ENCODE results near the gene ASCL4. TPM values are rescaled to one million over a fixed set of nuclear protein-coding genes. Genes with fewer than 3 reads are reported as not detected.

ASCL4 gene
- total RNA-seq, 3 donors from 2014 or later: 0.16 TPM; not detected in 2

GRCh38 chr12:107759410-107759809 is 15.1 kb upstream of the ASCL4 start:
- TF ChIP-seq POLR2A (IDR thresholded peaks at IDR 0.05) (no peak), CTCF (IDR thresholded peaks at IDR 0.05) (no peak), POLR2AphosphoS5 (IDR thresholded peaks at IDR 0.05) (no peak)
- Histone ChIP-seq H3K27me3 (no peaks in the 10 kb centered on the region), H3K36me3 (peaks cover 5% of the 10 kb centered on the region), H3K4me3 (peak overlapping the region; percentile 82 to 93 (median 92)), H3K9me3 (no peaks in the 10 kb centered on the region), H3K27ac (no peak overlapping the region), H3K4me1 (no peaks in the 10 kb centered on the region)
- intact Hi-C loops (cut with DNase I; ENCODE audit: low total_unique reads): no loop called here
- no peak for DNase-seq (ENCODE audit: low spot score in 2 of 2)

GRCh38 chr12:107760207-107760808 is 14.2 kb upstream of the ASCL4 start:
- TF ChIP-seq CTCF (IDR thresholded peaks at IDR 0.05) (no peak), POLR2A (IDR thresholded peaks at IDR 0.05) (no peak), POLR2AphosphoS5 (IDR thresholded peaks at IDR 0.05) (no peak)
- no peaks in the 10 kb centered on the region for H3K4me1 ChIP-seq
- peaks cover under 1% of the 10 kb centered on the region for H3K36me3 ChIP-seq
- no peaks in the 10 kb centered on the region for H3K9me3 ChIP-seq
- H3K27me3 ChIP-seq: no peaks in the 10 kb centered on the region
- peak in 1 of 2 donors; percentile 18 for DNase-seq (ENCODE audit: low spot score in 2 of 2)
- intact Hi-C loops (cut with DNase I; ENCODE audit: low total_unique reads): no loop called here
- peak overlapping the region; percentile 82 to 93 (median 92) for H3K4me3 ChIP-seq
- peak overlapping the region; percentile 80 to 91 for H3K27ac ChIP-seq

- no peaks in the 10 kb centered on the region for H3K9me3 ChIP-seq
- peak within 1 kb of the TSS; percentile 82 to 93 (median 92) for H3K4me3 ChIP-seq
- no peaks in the 10 kb centered on the region for H3K4me1 ChIP-seq
- no peaks in the 10 kb centered on the region for H3K36me3 ChIP-seq
- no peaks in the 10 kb centered on the region for H3K27me3 ChIP-seq
- intact Hi-C loops (cut with DNase I; ENCODE audit: low total_unique reads): no loop called here
- peak within 1 kb of the TSS; percentile 80 to 91 for H3K27ac ChIP-seq
- peak; percentile 89 to 92 for DNase-seq (ENCODE audit: low spot score in 2 of 2)
- no peak for TF ChIP-seq CTCF (IDR thresholded peaks at IDR 0.05)
- TF ChIP-seq POLR2AphosphoS5 (IDR thresholded peaks at IDR 0.05): peak; percentile 40 to 83 (median 79)
Observed at GRCh38 chr12:107760809-107761501, 13.5 kb upstream of the ASCL4 start, which contains the start of gene PRDM4. TSS of gene PRDM4 (minus strand) at chr12:107761137. CDS start at chr12:107760515, 622 bp downstream.

- Histone ChIP-seq H3K4me1 (no peaks in the 10 kb centered on the region), H3K27ac (peak overlapping the region; percentile 80 to 91), H3K36me3 (no peaks in the 10 kb centered on the region), H3K4me3 (peak overlapping the region; percentile 82 to 93 (median 92)), H3K27me3 (no peaks in the 10 kb centered on the region), H3K9me3 (no peaks in the 10 kb centered on the region)
- intact Hi-C loops (cut with DNase I; ENCODE audit: low total_unique reads): no loop called here
- no peak for TF ChIP-seq POLR2AphosphoS5 (IDR thresholded peaks at IDR 0.05)
- TF ChIP-seq CTCF (IDR thresholded peaks at IDR 0.05): no peak
- TF ChIP-seq POLR2A (IDR thresholded peaks at IDR 0.05): no peak
- no peak for DNase-seq (ENCODE audit: low spot score in 2 of 2)
Observed at GRCh38 chr12:107761502-107761904, 13.0 kb upstream of the ASCL4 start.

- intact Hi-C loops (cut with DNase I; ENCODE audit: low total_unique reads): no loop called here
- DNase-seq (ENCODE audit: low spot score in 2 of 2): no peak
- Histone ChIP-seq H3K4me1 (no peaks in the 10 kb centered on the region), H3K27ac (no peak overlapping the region), H3K36me3 (no peaks in the 10 kb centered on the region), H3K27me3 (no peaks in the 10 kb centered on the region), H3K4me3 (no peak overlapping the region), H3K9me3 (no peaks in the 10 kb centered on the region)
- TF ChIP-seq POLR2A (IDR thresholded peaks at IDR 0.05) (no peak), POLR2AphosphoS5 (IDR thresholded peaks at IDR 0.05) (no peak), CTCF (IDR thresholded peaks at IDR 0.05) (no peak)
Observed at GRCh38 chr12:107762874-107763273, 11.6 kb upstream of the ASCL4 start.
